ENCODE measurements around the gene ELMOD3. TPM values are rescaled to one million over a fixed set of nuclear protein-coding genes. Genes with fewer than 3 reads are reported as not detected.

Gene ELMOD3
- total and polyA plus RNA-seq, 10 donors: 14.4 to 38.0 (median 24.2) TPM

DNA sequence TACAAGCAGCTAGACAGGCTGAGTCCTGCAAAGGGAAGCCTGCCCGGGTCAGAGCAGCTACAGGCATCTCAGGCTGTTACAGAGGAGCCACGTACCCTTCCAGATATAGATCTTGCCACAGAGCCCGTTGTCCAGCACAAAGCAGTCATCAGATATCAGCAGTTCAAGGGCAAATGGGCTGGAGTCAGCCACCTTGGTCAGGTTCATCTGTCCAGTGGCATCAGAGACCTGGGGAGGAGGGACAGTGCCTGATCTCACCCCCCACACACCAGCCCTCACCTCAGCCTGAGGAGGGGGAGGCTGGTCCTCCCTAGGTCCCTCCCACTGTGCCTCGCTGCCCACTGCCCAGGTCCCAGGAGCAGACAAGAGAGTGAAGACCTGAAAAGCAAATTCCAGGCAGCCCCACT is 43.4 kb downstream of the ELMOD3 start:
- DNase-seq: peak; percentile 64
- no peaks in the 10 kb centered on the region for H3K27me3 ChIP-seq (replicated peaks in 1 of 7)
- WGBS, 5 donors: 77 to 93% (median 84%) methylated on average over 3 to 4 of the region's 4 CpGs
- peak overlapping the region in 1 of 8 donors; percentile 7 for H3K27ac ChIP-seq
- no peak overlapping the region for H3K4me3 ChIP-seq
- peaks cover 0 to 23% (median 9%) of the 10 kb centered on the region in 6 donors for H3K4me1 ChIP-seq
- TF ChIP-seq POLR2A (IDR thresholded peaks at IDR 0.05): no peak
- no peak for TF ChIP-seq POLR2AphosphoS5 (IDR thresholded peaks at IDR 0.05)
- TF ChIP-seq, protein P1, sequence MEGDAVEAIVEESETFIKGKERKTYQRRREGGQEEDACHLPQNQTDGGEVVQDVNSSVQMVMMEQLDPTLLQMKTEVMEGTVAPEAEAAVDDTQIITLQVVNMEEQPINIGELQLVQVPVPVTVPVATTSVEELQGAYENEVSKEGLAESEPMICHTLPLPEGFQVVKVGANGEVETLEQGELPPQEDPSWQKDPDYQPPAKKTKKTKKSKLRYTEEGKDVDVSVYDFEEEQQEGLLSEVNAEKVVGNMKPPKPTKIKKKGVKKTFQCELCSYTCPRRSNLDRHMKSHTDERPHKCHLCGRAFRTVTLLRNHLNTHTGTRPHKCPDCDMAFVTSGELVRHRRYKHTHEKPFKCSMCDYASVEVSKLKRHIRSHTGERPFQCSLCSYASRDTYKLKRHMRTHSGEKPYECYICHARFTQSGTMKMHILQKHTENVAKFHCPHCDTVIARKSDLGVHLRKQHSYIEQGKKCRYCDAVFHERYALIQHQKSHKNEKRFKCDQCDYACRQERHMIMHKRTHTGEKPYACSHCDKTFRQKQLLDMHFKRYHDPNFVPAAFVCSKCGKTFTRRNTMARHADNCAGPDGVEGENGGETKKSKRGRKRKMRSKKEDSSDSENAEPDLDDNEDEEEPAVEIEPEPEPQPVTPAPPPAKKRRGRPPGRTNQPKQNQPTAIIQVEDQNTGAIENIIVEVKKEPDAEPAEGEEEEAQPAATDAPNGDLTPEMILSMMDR (IDR thresholded peaks at IDR 0.05 in 8 of 11, conservative IDR thresholded peaks at IDR 0.05 in 3 of 11): no peak
- H3K36me3 ChIP-seq: peaks cover 0 to 90% (median 19%) of the 10 kb centered on the region in 6 donors
- peaks cover 0 to 4% (median 0%) of the 10 kb centered on the region in 8 donors for H3K9me3 ChIP-seq
- intact Hi-C loops (cut with DNase I; ENCODE audit: low total_unique reads): no loop called here

DNA sequence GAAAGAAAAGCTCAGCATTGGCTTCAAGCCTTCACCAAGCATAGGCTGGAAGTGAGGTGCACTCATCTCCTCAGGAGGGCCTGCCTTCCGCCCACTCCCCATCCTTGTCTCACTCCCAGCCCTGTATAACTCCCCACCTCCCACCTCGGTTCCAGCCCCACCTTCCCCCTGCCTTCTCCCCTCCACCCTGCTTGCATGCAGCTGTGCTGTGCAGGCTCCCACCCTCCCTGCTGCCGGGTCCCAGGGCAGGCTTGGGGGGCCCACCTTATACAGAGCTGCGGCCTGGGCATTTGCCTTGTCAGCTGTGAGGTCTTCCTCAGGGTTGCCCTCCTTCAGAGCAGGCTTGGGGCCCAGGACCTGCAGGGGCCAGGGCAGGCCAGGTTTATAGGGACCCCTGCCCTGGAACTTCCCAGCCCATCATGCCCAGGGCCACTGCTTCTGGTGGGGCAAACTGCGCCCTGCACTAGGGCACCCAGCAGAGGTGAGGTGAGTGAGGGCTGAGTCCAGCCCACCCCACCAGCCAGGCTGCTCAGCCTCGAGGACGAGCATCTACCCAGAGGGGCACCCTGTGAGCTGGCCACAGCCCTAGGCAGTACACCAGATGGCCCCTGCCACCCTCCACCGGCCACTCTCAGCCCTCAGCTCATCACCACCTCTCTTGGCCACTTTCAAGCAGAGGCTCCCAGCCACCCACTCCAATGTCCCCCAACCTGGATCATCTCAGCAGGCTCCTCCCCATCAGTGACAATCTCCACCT is 44.0 kb downstream of the ELMOD3 start:
- Histone ChIP-seq H3K4me1 (peaks cover 0 to 21% (median 6%) of the 10 kb centered on the region in 6 donors), H3K27me3 (replicated peaks in 1 of 7) (no peaks in the 10 kb centered on the region), H3K9me3 (peaks cover 0 to 10% (median 6%) of the 10 kb centered on the region in 8 donors), H3K36me3 (peaks cover 0 to 83% (median 19%) of the 10 kb centered on the region in 6 donors), H3K4me3 (no peak overlapping the region), H3K27ac (no peak overlapping the region)
- TF ChIP-seq, protein P1 (IDR thresholded peaks at IDR 0.05 in 8 of 11, conservative IDR thresholded peaks at IDR 0.05 in 3 of 11): no peak
- TF ChIP-seq POLR2AphosphoS5 (IDR thresholded peaks at IDR 0.05) (no peak), POLR2A (IDR thresholded peaks at IDR 0.05) (no peak)
- intact Hi-C loops (cut with DNase I; ENCODE audit: low total_unique reads): no loop called here
- DNase-seq: peak; percentile 59
- WGBS, 5 donors: 92 to 98% (median 95%) methylated on average over 5 to 8 of the region's 8 CpGs

DNA sequence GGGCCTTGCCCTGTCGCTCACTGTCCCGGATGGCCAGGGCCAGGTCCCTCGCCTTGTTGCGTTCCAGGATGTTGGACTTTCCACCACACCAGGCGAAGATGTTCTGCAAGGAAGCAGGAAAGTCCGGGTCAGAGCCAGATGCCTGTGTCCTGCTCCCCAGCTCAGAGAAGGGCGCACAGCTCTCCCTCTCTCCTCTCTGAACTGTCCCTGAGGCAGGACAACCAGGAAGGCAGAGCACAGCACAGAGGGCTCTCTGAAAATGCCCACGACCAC is 44.5 kb downstream of the ELMOD3 start:
- Histone ChIP-seq H3K27me3 (replicated peaks in 1 of 7) (no peaks in the 10 kb centered on the region), H3K4me1 (peaks cover 0 to 21% (median 6%) of the 10 kb centered on the region in 6 donors), H3K27ac (no peak overlapping the region), H3K4me3 (no peak overlapping the region), H3K9me3 (peaks cover 0 to 15% (median 11%) of the 10 kb centered on the region in 8 donors), H3K36me3 (peaks cover 0 to 78% (median 19%) of the 10 kb centered on the region in 6 donors)
- no peak for TF ChIP-seq POLR2A (IDR thresholded peaks at IDR 0.05)
- TF ChIP-seq POLR2AphosphoS5 (IDR thresholded peaks at IDR 0.05): no peak
- TF ChIP-seq, protein P1 (IDR thresholded peaks at IDR 0.05 in 8 of 11, conservative IDR thresholded peaks at IDR 0.05 in 3 of 11): no peak
- WGBS, 5 donors: 88 to 97% (median 91%) methylated on average over 6 to 8 of the region's 8 CpGs
- intact Hi-C loops (cut with DNase I; ENCODE audit: low total_unique reads): no loop called here
- peak; percentile 54 for DNase-seq

DNA sequence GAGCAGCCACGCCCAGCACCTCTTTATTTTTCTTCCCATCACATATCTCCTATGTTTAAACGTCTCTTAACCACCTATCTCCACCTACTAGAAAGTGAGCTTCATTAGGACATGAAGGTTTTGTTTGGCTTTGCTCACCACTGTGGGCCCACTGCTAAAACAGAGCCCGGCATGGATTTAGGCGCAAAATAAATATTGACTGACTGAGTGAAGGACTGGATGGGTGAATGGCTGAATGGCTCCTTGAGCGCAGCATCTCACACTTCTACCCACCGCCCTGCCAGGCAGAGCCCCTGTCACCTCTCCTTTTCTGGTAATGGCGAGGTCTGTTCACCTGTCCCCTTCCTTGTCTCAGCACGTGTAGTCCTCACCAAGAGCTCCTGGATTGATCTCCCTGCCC is 45.5 kb downstream of the ELMOD3 start:
- H3K27me3 ChIP-seq (replicated peaks in 1 of 7): no peaks in the 10 kb centered on the region
- intact Hi-C loops (cut with DNase I; ENCODE audit: low total_unique reads): no loop called here
- H3K9me3 ChIP-seq: peaks cover 0 to 23% (median 15%) of the 10 kb centered on the region in 8 donors
- H3K4me3 ChIP-seq: no peak overlapping the region
- H3K36me3 ChIP-seq: peaks cover 0 to 69% (median 12%) of the 10 kb centered on the region in 6 donors
- no peak for DNase-seq
- TF ChIP-seq, protein P1 (IDR thresholded peaks at IDR 0.05 in 8 of 11, conservative IDR thresholded peaks at IDR 0.05 in 3 of 11): no peak
- TF ChIP-seq POLR2A (IDR thresholded peaks at IDR 0.05): no peak
- no peak for TF ChIP-seq POLR2AphosphoS5 (IDR thresholded peaks at IDR 0.05)
- peaks cover 0 to 26% (median 8%) of the 10 kb centered on the region in 6 donors for H3K4me1 ChIP-seq
- no peak overlapping the region for H3K27ac ChIP-seq
- WGBS, 5 donors: 90 to 97% (median 95%) methylated on average over 8 of the region's 8 CpGs
